CD4-positive, alpha-beta memory T cell (primary cell): ENCODE results near the gene NAP1L5. TPM values are rescaled to one million over a fixed set of nuclear protein-coding genes. Genes with fewer than 3 reads are reported as not detected.

ENCODE experiments used
- CTCF ChIA-PET: fragments of 350-600 bp; sonication (Branson Sonifier 250); formaldehyde crosslinking; loops from one replicate; lab custom pipeline; 2021; ENCODE audit warnings: inconsistent platforms; ENCODE audit not compliant: partially characterized antibody; lab: Charles Lee
- POLR2A ChIA-PET: fragments of 350-600 bp; sonication (Branson Sonifier 250); formaldehyde crosslinking; loops from one replicate; lab custom pipeline; 2021; ENCODE audit not compliant: partially characterized antibody; lab: Charles Lee
- DNase-seq, 5 donors: peaks; one replicate each; pipeline versions ENCODE4 v3.0.0 to v3.0.0-alpha.2; 2020 to 2022; ENCODE audit warnings: mixed read lengths in 1 of 5
- H3K27ac ChIP-seq: one replicate; pipeline ENCODE4 v1.7.0; 2013; ENCODE audit warnings: low read depth, low read length
- H3K27me3 ChIP-seq: 2 replicates; pipeline ENCODE4 v1.7.0; 2013; ENCODE audit warnings: mild to moderate bottlenecking, low read length, moderate library complexity; ENCODE audit not compliant: insufficient read depth
- H3K36me3 ChIP-seq: 2 replicates; pipeline ENCODE4 v1.7.0; 2013; ENCODE audit warnings: mild to moderate bottlenecking, low read length, moderate library complexity; ENCODE audit not compliant: insufficient read depth
- H3K4me1 ChIP-seq: 2 replicates; pipeline ENCODE4 v1.7.0; 2013; ENCODE audit warnings: mild to moderate bottlenecking, low read length, moderate library complexity; ENCODE audit not compliant: insufficient read depth
- H3K4me3 ChIP-seq, 2 donors: one replicate each; pipeline ENCODE4 v1.7.0; 2013; ENCODE audit warnings: low read length in 2 of 2, mild to moderate bottlenecking in 1 of 2
- H3K9me3 ChIP-seq, 2 donors: one replicate each; pipeline ENCODE4 v1.7.0; 2013; ENCODE audit warnings: low read length in 2 of 2, control low read depth in 1 of 2; ENCODE audit not compliant: control insufficient read depth in 1 of 2
- H3K27ac Mint-ChIP-seq, 7 donors: one replicate each; pipeline ENCODE4 v1.8.0; 2020 to 2021; ENCODE audit warnings: mixed read lengths in 7 of 7, mild to moderate bottlenecking in 6 of 7, inconsistent platforms in 3 of 7, moderate library complexity in 3 of 7
- H3K27me3 Mint-ChIP-seq, 2 donors: one replicate each; pipeline ENCODE4 v1.8.0; 2020 to 2021; ENCODE audit warnings: mixed read lengths in 2 of 2
- H3K36me3 Mint-ChIP-seq, 2 donors: one replicate each; pipeline ENCODE4 v1.8.0; 2020 to 2021; ENCODE audit warnings: mixed read lengths in 2 of 2, inconsistent platforms in 1 of 2, mild to moderate bottlenecking in 1 of 2
- H3K4me1 Mint-ChIP-seq, 4 donors: one replicate each; pipeline ENCODE4 v1.8.0; 2020 to 2021; ENCODE audit warnings: mixed read lengths in 4 of 4, mild to moderate bottlenecking in 1 of 4
- H3K4me3 Mint-ChIP-seq, 8 donors: one replicate each; pipeline ENCODE4 v1.8.0; 2020 to 2021; ENCODE audit warnings: mixed read lengths in 8 of 8, mild to moderate bottlenecking in 7 of 8, moderate library complexity in 6 of 8, inconsistent platforms in 3 of 8
- H3K9me3 Mint-ChIP-seq, 8 donors: one replicate each; pipeline ENCODE4 v1.8.0; 2020 to 2021; ENCODE audit warnings: mixed read lengths in 8 of 8, mild to moderate bottlenecking in 5 of 8, inconsistent platforms in 3 of 8, moderate library complexity in 1 of 8
- intact Hi-C: fragments of 100-400 bp; cut with micrococcal nuclease; formaldehyde crosslinking; loops from one replicate; pipeline ENCODE4 v1.15.1; 2023
- polyA plus RNA-seq, 2 donors: library from polyadenylated mRNA; unstranded; fragments of 300-500 nt; fragmentation: Illumina TruSeq; gene quantifications; one replicate each; pipeline ENCODE4 v1.2.3, GENCODE V29; 2021
- total RNA-seq, 2 experiments: library from RNA; stranded (reverse); gene quantifications; one replicate each; pipeline ENCODE4 v1.2.3, GENCODE V29; 2021

The NAP1L5 gene
- total and polyA plus RNA-seq, 4 experiments from 2014 or later, result 1.2 to 3.9 (median 2.5) TPM

GRCh38 chr4:88709989-88710388, 12.4 kb upstream of the NAP1L5 start:
- intact Hi-C loops, result no loop called here

GRCh38 chr4:88706574-88706973, 8.9 kb upstream of the NAP1L5 start:
- Mint-ChIP-seq H3K27me3 (no peaks in the 10 kb centered on the region), H3K4me3 (no peak overlapping the region), H3K27ac (peak overlapping the region in 3 of 7 donors; percentile 3 to 61 (median 22)), H3K9me3 (peaks cover 0 to 1% (median 0%) of the 10 kb centered on the region in 8 donors), H3K36me3 (peaks cover 78 to 79% of the 10 kb centered on the region in 2 donors), H3K4me1 (peaks cover 0 to 5% (median 0%) of the 10 kb centered on the region in 4 donors)
- CTCF ChIA-PET, result interaction anchor here (0.9 to 1.3 kb wide), 2 partner anchors 9 to 167 kb away, joined by 3 to 4 read pairs; partner anchors contain the start of gene NAP1L5
- Histone ChIP-seq H3K27ac (no peak overlapping the region), H3K4me1 (no peaks in the 10 kb centered on the region), H3K9me3 (no peaks in the 10 kb centered on the region), H3K4me3 (no peak overlapping the region), H3K27me3 (no peaks in the 10 kb centered on the region), H3K36me3 (peaks cover 34% of the 10 kb centered on the region)
- intact Hi-C loops, result no loop called here
- POLR2A ChIA-PET, result no interaction called here
- no peak for DNase-seq

More at GRCh38 chr4:88709989-88710388, 12.4 kb upstream of the NAP1L5 start:
- Mint-ChIP-seq H3K36me3 (peaks cover 83 to 85% of the 10 kb centered on the region in 2 donors), H3K27me3 (no peaks in the 10 kb centered on the region), H3K9me3 (peaks cover 0 to 5% (median 1%) of the 10 kb centered on the region in 8 donors), H3K4me3 (no peak overlapping the region), H3K27ac (peak overlapping the region in 1 of 7 donors; percentile 35), H3K4me1 (peaks cover 0 to 6% (median 2%) of the 10 kb centered on the region in 4 donors)
- Histone ChIP-seq H3K4me3 (no peak overlapping the region), H3K9me3 (no peaks in the 10 kb centered on the region), H3K4me1 (no peaks in the 10 kb centered on the region), H3K27ac (no peak overlapping the region), H3K27me3 (no peaks in the 10 kb centered on the region), H3K36me3 (peaks cover 29% of the 10 kb centered on the region)
- CTCF ChIA-PET, result no interaction called here
- no peak for DNase-seq
- POLR2A ChIA-PET, result no interaction called here

GRCh38 chr4:88705805-88706492, 8.3 kb upstream of the NAP1L5 start:
- Histone ChIP-seq H3K9me3 (no peaks in the 10 kb centered on the region), H3K27ac (no peak overlapping the region), H3K4me1 (no peaks in the 10 kb centered on the region), H3K27me3 (no peaks in the 10 kb centered on the region), H3K36me3 (peaks cover 34% of the 10 kb centered on the region), H3K4me3 (no peak overlapping the region)
- peak overlapping the region in 4 of 7 donors; percentile 22 to 61 (median 47) for H3K27ac Mint-ChIP-seq
- POLR2A ChIA-PET, result no interaction called here
- DNase-seq, result no peak
- CTCF ChIA-PET, result interaction anchor here (0.9 to 1.3 kb wide), 2 partner anchors 8 to 166 kb away, joined by 3 to 4 read pairs; partner anchors contain the start of gene NAP1L5
- intact Hi-C loops, result no loop called here
- H3K4me3 Mint-ChIP-seq, result no peak overlapping the region
- no peaks in the 10 kb centered on the region for H3K27me3 Mint-ChIP-seq
- H3K4me1 Mint-ChIP-seq, result peaks cover 0 to 5% (median 0%) of the 10 kb centered on the region in 4 donors
- peaks cover 77% of the 10 kb centered on the region in 2 donors for H3K36me3 Mint-ChIP-seq
- peaks cover 0 to 1% (median 0%) of the 10 kb centered on the region in 8 donors for H3K9me3 Mint-ChIP-seq

- H3K4me3 Mint-ChIP-seq, result no peak overlapping the region
- Histone ChIP-seq H3K4me3 (no peak overlapping the region), H3K36me3 (peaks cover 34% of the 10 kb centered on the region), H3K9me3 (no peaks in the 10 kb centered on the region), H3K27me3 (no peaks in the 10 kb centered on the region), H3K4me1 (no peaks in the 10 kb centered on the region), H3K27ac (no peak overlapping the region)
- no peaks in the 10 kb centered on the region for H3K27me3 Mint-ChIP-seq
- ChIA-PET CTCF (no interaction called here), POLR2A (no interaction called here)
- no peak for DNase-seq
- peaks cover 76 to 78% of the 10 kb centered on the region in 2 donors for H3K36me3 Mint-ChIP-seq
- intact Hi-C loops, result no loop called here
- H3K4me1 Mint-ChIP-seq, result peaks cover 0 to 5% (median 0%) of the 10 kb centered on the region in 4 donors
- peak overlapping the region in 1 of 7 donors; percentile 56 for H3K27ac Mint-ChIP-seq
- H3K9me3 Mint-ChIP-seq, result peaks cover 0 to 1% (median 0%) of the 10 kb centered on the region in 8 donors
Measured at GRCh38 chr4:88705223-88705622, 7.6 kb upstream of the NAP1L5 start.

- H3K36me3 Mint-ChIP-seq, result peaks cover 65 to 69% of the 10 kb centered on the region in 2 donors
- H3K27me3 ChIP-seq, result no peaks in the 10 kb centered on the region
- H3K27me3 Mint-ChIP-seq, result no peaks in the 10 kb centered on the region
- no peak overlapping the region for H3K4me3 Mint-ChIP-seq
- H3K27ac Mint-ChIP-seq, result peak overlapping the region in 2 of 7 donors; percentile 1 to 22
- H3K4me1 Mint-ChIP-seq, result peaks cover 3 to 7% (median 5%) of the 10 kb centered on the region in 4 donors
- H3K9me3 Mint-ChIP-seq, result peaks cover 0 to 1% (median 0%) of the 10 kb centered on the region in 8 donors
- no peak overlapping the region for H3K4me3 ChIP-seq
- DNase-seq, result no peak
- ChIA-PET POLR2A (no interaction called here), CTCF (interaction anchor here (0.7 kb wide), 1 partner anchor 163 kb away, joined by 3 read pairs; no protein-coding TSS in a partner anchor)
- no peaks in the 10 kb centered on the region for H3K4me1 ChIP-seq
- H3K9me3 ChIP-seq, result no peaks in the 10 kb centered on the region
- intact Hi-C loops, result no loop called here
- no peak overlapping the region for H3K27ac ChIP-seq
- peaks cover 33% of the 10 kb centered on the region for H3K36me3 ChIP-seq
Measured at GRCh38 chr4:88702782-88703181, 5.2 kb upstream of the NAP1L5 start.

GRCh38 chr4:88698519-88698918, 890 bp upstream of the NAP1L5 start:
- ChIA-PET POLR2A (no interaction called here), CTCF (interaction anchor here (1.2 to 1.6 kb wide), 2 partner anchors 105 to 159 kb away, joined by 3 to 9 read pairs; no protein-coding TSS in a partner anchor)
- Histone ChIP-seq H3K9me3 (no peaks in the 10 kb centered on the region), H3K36me3 (no peaks in the 10 kb centered on the region), H3K27ac (no peak overlapping the region), H3K27me3 (no peaks in the 10 kb centered on the region), H3K4me3 (no peak overlapping the region), H3K4me1 (peaks cover 11% of the 10 kb centered on the region)
- intact Hi-C loops, result loop anchor here (5.0 kb wide), 2 partner anchors 106 to 416 kb away; partner anchors contain the start of genes HERC3 and PPM1K
- H3K4me3 Mint-ChIP-seq, result peak overlapping the region in 1 of 8 donors; percentile 31
- peaks cover 41 to 50% of the 10 kb centered on the region in 2 donors for H3K36me3 Mint-ChIP-seq
- H3K27me3 Mint-ChIP-seq, result no peaks in the 10 kb centered on the region
- H3K4me1 Mint-ChIP-seq, result peaks cover 9 to 24% (median 18%) of the 10 kb centered on the region in 4 donors
- DNase-seq, result peak in 1 of 5 donors; percentile 35
- H3K27ac Mint-ChIP-seq, result peak overlapping the region in 6 of 7 donors; percentile 92 to 96 (median 94)
- peaks cover 0 to 1% (median 0%) of the 10 kb centered on the region in 8 donors for H3K9me3 Mint-ChIP-seq

GRCh38 chr4:88697141-88697540, 488 bp downstream of the NAP1L5 start:
- ChIA-PET POLR2A (interaction anchor here (1.9 kb wide), 1 partner anchor 84 kb away, joined by 5 read pairs; no protein-coding TSS in a partner anchor), CTCF (interaction anchor here (1.0 to 1.6 kb wide), 5 partner anchors 9 to 157 kb away, joined by 3 to 9 read pairs (median 4); no protein-coding TSS in a partner anchor)
- Mint-ChIP-seq H3K4me3 (peak overlapping the region; percentile 80 to 95 (median 90)), H3K27ac (peak overlapping the region; percentile 92 to 96 (median 94)), H3K4me1 (peaks cover 9 to 25% (median 18%) of the 10 kb centered on the region in 4 donors), H3K9me3 (no peaks in the 10 kb centered on the region), H3K36me3 (peaks cover 28 to 42% of the 10 kb centered on the region in 2 donors), H3K27me3 (no peaks in the 10 kb centered on the region)
- Histone ChIP-seq H3K4me1 (peaks cover 11% of the 10 kb centered on the region), H3K9me3 (no peaks in the 10 kb centered on the region), H3K36me3 (no peaks in the 10 kb centered on the region), H3K27me3 (no peaks in the 10 kb centered on the region), H3K27ac (peak overlapping the region; percentile 62), H3K4me3 (peak overlapping the region; percentile 58 to 61)
- intact Hi-C loops, result loop anchor here (5.0 kb wide), 2 partner anchors 105 to 415 kb away; partner anchors contain the start of genes HERC3 and PPM1K
- DNase-seq, result peak in 2 of 5 donors; percentile 8 to 48
